ENCODE results near the gene STRIP2.

STRIP2 gene

DNA sequence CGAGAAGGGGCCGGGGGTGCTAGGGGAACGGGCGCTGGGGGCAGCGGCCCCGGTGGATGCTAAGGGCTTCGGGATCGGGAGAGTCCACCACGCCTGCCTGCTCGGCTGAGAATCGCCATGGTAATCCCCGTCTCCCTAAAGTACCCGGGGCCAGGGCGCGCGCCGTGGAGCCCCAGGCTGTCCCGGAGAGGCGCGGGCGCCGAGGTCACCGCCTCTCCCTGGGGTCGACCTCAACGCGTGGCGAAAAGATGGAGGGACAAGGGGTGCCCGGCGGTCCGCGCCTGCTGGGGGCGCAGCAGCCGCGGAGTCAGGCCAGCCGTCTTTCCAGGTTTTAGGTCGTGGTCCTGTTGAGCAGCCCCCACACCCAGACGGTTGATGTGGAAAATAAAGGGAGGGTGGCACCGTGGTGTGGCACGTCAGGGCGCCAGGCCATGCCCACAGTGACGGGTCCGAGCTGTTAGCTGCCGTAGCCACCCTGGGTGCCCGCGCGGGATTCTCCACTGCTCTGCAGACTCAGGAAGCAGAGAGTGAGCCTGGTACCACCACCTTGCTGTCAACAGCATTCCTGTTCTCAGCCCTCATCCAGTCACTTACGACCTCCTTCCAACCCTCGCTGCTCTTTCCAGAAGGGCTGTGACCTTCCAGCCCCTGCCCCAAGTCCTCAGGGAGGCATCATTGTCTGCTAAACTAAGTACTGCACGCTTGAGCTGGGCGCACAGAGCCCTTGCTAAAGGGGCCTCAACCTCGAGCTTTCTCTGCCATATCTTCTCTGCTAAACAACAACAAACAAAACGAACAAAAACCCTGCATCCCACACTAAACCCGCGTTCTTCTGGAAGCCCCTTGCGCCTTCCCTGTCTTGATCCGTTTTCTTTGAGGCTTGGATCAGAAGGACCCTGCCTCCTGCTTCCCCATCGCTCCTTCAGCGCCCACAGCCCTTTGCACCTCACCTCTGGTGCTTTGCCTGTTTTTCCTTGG, 68.8 kb downstream of the STRIP2 start:
- DNase-seq (ENCODE audit: low read depth): no peak
- TF ChIP-seq, protein P1, sequence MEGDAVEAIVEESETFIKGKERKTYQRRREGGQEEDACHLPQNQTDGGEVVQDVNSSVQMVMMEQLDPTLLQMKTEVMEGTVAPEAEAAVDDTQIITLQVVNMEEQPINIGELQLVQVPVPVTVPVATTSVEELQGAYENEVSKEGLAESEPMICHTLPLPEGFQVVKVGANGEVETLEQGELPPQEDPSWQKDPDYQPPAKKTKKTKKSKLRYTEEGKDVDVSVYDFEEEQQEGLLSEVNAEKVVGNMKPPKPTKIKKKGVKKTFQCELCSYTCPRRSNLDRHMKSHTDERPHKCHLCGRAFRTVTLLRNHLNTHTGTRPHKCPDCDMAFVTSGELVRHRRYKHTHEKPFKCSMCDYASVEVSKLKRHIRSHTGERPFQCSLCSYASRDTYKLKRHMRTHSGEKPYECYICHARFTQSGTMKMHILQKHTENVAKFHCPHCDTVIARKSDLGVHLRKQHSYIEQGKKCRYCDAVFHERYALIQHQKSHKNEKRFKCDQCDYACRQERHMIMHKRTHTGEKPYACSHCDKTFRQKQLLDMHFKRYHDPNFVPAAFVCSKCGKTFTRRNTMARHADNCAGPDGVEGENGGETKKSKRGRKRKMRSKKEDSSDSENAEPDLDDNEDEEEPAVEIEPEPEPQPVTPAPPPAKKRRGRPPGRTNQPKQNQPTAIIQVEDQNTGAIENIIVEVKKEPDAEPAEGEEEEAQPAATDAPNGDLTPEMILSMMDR (conservative IDR thresholded peaks at IDR 0.05; ENCODE audit: low read depth, low read length): peak; percentile 34
- peak overlapping the region; percentile 53 for H3K4me3 ChIP-seq (ENCODE audit: low read length)

DNA sequence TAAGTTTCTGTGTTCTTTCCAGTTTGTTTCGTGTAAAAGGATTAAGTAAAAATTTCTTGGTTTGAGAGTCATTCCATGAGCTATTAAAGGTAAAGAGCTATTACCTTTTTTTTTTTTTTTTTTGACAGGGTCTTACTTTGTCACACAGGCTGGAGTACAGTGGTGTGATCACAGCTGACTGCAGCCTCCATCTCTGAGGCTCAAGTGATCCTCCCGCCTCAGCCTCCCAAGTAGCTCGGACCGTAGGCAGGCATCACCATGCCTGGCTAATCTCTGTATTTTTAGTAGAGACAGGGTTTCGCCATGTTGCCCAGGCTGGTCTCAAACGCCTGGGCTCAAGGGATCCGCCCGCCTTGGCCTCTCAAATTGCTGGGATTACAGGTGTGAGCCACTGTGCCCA, 69.5 kb downstream of the STRIP2 start:
- DNase-seq (ENCODE audit: low read depth): no peak
- TF ChIP-seq, protein P1 (conservative IDR thresholded peaks at IDR 0.05; ENCODE audit: low read depth, low read length): no peak
- no peak overlapping the region for H3K4me3 ChIP-seq (ENCODE audit: low read length)

DNA sequence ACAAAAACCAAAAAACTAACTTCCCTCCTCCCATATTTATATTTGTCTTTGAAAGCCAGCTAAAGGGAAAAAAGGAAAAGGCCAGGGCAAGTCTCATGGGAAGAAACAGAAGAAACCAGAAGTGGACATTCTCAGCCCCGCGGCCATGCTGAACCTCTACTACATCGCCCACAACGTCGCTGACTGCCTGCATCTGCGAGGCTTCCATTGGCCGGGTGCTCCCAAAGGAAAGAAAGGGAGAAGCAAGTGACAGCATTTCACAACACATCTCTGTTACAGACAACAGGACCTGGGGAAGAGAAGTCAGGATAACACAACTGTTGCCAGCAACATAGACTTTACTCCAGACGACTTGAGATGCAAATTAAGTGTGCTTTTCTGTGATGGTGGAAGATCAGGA, 78.0 kb downstream of the STRIP2 start:
- H3K4me3 ChIP-seq (ENCODE audit: low read length): no peak overlapping the region
- TF ChIP-seq, protein P1 (conservative IDR thresholded peaks at IDR 0.05; ENCODE audit: low read depth, low read length): no peak
- no peak for DNase-seq (ENCODE audit: low read depth)

DNA sequence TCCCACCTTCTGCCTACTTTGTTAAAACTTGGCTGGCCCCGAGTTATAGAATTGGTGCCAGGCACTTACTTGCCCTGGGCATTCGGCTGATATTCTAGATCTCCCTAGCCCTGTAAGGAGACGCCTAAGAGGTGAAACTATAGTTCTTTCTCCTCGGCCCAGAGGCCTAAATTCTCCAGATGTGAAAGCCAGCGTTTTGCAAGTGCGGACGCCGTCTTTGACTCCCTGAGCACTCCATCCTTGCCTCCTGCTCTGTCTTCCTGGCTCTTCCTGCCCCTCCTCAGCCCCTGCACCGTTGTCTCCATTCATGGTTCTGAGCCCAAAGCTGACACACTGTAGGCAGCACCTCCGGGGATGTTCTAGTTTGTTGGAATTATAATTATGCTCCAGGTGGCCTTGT, 79.3 kb downstream of the STRIP2 start:
- no peak overlapping the region for H3K4me3 ChIP-seq (ENCODE audit: low read length)
- TF ChIP-seq, protein P1 (conservative IDR thresholded peaks at IDR 0.05; ENCODE audit: low read depth, low read length): no peak
- DNase-seq (ENCODE audit: low read depth): no peak

DNA sequence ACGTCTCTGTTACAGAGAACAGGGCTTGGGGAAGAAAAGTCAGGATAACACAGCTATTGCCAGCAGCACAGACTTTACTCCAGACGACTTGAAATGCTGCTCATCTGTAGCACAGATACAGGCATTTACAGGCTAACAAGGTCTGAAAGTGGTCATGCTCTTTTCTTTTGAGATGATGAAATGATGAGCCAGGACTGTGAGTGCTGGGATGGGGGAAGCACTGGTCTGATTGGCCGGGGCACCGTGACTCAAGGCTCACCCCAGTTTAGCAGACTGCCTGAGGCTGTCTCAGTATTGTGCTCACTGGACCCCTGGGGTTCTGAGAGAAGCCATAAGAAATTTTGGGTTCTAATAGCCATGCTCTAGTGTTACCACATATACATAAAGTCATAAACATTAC, 80.5 kb downstream of the STRIP2 start:
- DNase-seq (ENCODE audit: low read depth): no peak
- TF ChIP-seq, protein P1 (conservative IDR thresholded peaks at IDR 0.05; ENCODE audit: low read depth, low read length): no peak
- no peak overlapping the region for H3K4me3 ChIP-seq (ENCODE audit: low read length)

DNA sequence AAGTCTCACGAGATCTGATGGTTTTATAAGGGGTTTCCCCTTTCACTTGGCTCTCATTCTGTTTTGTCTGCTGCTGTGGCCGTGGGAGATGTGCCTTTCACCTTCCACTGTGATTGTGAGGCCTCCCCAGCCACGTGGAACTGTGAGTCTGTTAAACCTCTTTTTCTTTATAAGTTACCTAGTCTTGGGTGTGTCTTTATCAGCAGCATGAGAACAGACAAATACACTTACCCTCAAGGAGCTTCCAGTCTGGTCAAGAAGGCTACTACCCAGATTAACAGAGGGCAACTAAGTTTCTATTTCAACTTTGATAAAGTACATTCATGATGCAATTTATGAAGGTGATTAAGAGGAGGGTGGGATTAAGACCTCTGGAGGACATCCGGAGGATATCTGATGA, 81.1 kb downstream of the STRIP2 start:
- no peak overlapping the region for H3K4me3 ChIP-seq (ENCODE audit: low read length)
- TF ChIP-seq, protein P1 (conservative IDR thresholded peaks at IDR 0.05; ENCODE audit: low read depth, low read length): no peak
- DNase-seq (ENCODE audit: low read depth): no peak

DNA sequence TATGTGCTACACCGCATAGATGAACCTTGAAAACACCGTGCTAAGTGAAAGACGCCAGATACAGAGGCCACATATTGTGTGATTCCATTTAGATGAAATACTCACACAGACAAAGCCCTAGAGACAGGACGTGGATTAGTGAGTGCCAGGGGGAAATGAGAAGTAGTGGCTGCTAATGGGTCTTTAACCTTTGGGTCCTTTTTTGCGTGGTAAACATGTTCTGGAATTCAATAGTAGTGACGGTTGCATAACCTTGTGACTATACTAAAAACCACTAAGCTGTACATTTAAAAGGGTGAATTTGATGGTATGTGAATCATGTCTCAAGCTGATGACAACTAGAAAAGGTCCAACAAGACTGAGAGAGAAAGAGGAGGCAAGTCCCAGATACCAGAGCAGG, 83.7 kb downstream of the STRIP2 start:
- peak; percentile 54 for DNase-seq (ENCODE audit: low read depth)
- TF ChIP-seq, protein P1 (conservative IDR thresholded peaks at IDR 0.05; ENCODE audit: low read depth, low read length): no peak
- no peak overlapping the region for H3K4me3 ChIP-seq (ENCODE audit: low read length)
